Measurements from ENCODE around the gene CORO2A.

- TF ChIP-seq CTCF (IDR thresholded peaks at IDR 0.05) (no peak), POLR2A (IDR thresholded peaks at IDR 0.05) (no peak), EP300 (IDR thresholded peaks at IDR 0.05) (no peak)
These were observed 88.0 kb downstream of the CORO2A start for GRCh38 chr9:98104445-98104881.
